ENCODE results near the gene PARVA. TPM values are rescaled to one million over a fixed set of nuclear protein-coding genes. Genes with fewer than 3 reads are reported as not detected.

Gene PARVA
- total RNA-seq, 1 donor from 2014 or later = 26.3 TPM

DNA sequence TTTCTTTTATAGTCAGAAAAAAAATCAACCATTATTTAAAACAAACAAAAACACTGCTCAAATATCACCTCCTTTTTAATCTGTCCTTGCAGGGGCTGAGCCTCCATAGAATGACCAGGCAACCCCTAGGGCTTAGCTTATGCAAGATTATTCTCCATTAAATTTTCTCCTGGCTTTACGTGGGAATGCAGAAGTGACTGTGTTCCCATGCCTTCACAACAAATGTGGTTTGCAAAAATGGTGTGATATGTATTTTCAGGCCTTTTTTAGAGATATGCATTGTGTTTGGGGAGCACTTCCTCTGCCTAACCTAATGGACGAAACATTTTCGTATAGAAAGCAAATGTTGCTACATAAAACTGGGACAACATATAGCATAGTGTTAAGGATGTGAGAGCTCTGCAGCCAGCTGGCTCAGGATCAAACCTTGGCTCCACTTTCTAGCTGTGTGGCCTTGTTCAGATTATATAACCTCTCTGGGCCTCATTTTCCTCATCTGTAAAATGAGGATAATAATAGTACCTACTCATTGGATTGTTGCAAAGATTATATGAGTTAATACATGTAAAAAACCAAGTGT lies 82.6 kb downstream of the PARVA start:
- no peak for DNase-seq

DNA sequence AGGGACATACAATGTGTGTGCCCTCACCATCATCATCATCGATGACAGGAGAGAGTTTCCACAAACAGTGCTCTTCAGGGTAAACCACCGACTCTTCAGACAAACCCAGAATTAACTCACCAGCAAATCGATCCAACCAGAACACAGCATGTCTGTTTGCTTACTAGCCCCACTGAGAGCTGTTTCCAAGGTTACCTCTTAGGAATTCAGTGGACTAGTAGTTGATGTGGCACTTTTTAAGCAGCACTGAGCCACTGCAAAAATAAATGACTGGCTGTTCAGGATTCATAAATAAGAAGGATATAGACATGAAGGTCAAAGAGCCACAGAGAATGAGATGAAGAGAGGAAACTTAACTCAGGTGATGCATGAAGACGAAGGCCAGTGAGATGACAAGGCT lies 83.1 kb downstream of the PARVA start:
- no peak for DNase-seq

DNA sequence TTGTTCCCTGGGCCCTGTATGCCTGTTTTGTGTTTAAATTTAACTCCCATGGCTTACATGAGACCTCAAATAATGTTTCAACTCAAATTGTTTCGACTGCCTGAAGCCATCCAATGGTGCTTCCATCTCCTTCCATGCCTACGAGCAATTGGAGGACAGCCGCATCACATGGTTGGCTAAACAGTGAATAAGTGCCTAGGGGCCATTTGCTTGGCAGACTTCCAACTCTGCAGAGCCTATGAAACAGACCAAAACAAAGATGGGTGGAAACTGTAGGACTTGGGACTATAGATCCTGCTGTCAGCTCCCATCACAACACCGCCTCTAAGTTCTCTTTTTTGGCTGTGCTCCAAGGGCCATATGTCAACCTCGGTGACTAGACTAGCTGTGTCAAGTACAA lies 84.1 kb downstream of the PARVA start:
- DNase-seq = peak; percentile 31

- DNase-seq = no peak
Observed at GRCh38 chr11:12464303-12464702, 86.9 kb downstream of the PARVA start.

GRCh38 chr11:12465332-12465731 lies 88.0 kb downstream of the PARVA start:
- DNase-seq = no peak

DNA sequence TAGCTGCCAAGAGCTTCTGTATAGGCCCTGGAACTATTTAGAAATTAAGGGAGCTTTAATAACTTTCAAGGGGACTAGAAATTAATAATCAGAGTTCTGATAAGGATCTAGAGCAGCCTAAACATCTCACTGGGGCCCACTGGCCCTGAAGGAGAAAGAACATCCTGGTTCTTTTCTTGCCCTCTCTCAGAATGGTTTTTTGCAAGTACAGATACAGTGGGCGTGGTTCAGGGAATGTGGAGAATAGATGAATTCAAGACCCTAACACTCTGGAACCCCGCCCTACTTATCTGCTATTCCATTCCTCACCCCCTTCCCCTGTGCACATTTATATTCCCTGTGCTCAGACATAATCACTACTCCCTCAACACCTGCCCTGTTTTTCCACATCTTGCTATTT lies 90.2 kb downstream of the PARVA start:
- no peak for DNase-seq

- DNase-seq = peak; percentile 56
Observed at GRCh38 chr11:12469451-12469850, 92.1 kb downstream of the PARVA start.

DNA sequence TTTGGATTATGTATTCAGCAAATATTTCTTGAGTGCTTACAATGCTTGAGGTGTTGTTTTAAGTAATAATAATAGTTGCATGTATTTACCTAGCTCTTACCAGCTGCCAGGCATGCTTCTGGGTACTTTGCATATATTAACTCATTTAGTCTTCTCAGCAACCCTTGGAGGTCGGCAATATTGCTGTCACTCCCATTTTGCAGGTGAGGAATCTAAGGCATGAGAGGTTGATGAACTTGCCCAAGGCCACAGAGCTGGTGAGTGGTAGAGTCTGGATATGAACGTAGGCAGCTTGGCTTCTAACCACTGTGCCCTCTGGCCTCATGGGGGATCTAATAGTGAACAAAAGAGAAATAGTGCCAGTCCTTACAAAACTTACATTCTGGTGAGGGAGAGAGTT lies 92.9 kb downstream of the PARVA start:
- DNase-seq = no peak

- no peak for DNase-seq
Observed at GRCh38 chr11:12472401-12473005, 95.1 kb downstream of the PARVA start.

- no peak for DNase-seq
Observed at GRCh38 chr11:12473381-12473780, 96.0 kb downstream of the PARVA start.

DNA sequence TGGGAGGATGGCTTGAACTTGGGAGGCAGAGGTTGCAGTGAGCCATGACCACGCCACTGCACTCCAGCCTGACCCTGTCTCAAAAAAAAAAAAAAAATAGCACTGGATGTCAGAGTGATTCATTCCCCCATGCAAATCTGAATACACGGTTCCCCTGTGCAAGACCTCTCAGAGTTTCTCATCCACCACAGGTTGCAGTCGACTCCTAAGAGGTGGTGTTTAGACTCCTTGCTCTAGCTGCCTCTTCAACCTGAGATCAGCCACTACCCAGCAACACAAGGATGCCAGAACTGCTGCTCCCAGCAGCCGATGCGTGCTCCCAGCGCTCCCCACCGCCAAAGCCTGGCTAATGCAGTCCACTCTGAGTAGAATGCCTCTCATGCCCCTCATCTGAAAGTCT lies 97.5 kb downstream of the PARVA start:
- no peak for DNase-seq

GRCh38 chr11:12478743-12479142 lies 101.4 kb downstream of the PARVA start:
- DNase-seq = peak; percentile 82

- DNase-seq = no peak
Observed at GRCh38 chr11:12480401-12480800, 103.0 kb downstream of the PARVA start.

- no peak for DNase-seq
Observed at GRCh38 chr11:12482839-12483238, 105.5 kb downstream of the PARVA start.

DNA sequence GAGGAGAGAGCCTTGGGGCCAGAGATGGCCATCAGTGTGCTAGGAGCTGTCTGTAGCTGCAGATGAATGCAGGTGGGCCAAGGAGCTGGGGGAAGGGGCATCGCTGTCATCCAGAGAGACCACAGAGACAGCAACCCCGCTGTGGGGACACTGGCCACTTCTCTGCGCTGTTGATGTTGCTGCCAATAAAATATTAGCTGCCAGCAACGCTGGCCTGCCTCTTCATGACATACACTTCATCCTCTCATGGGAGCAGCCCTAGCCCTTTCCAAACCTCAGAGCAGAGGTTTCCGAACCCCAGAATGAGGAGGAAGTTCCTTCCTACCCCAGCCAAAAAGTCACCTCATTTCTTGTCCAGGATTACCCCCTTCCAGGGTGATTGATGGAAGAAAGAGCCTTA lies 106.2 kb downstream of the PARVA start:
- DNase-seq = no peak

DNA sequence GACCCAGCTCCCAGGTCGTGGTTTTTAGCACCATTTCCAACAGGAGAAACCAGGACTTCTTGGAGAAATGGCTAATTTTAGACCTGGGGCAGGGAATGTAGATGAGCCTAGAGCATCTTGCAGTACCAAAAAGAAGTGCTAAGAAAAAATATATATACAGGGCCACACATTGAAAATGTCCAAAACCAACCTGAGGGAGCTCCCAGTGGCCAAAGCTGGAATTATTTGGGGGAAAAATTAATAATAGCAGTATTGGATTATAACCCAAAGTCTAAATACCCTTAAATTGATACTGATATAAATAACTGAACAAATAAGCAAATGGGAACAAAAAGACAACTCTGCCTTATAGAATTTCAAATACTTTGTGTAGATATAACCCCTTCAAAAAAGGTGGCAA lies 108.0 kb downstream of the PARVA start:
- no peak for DNase-seq

DNA sequence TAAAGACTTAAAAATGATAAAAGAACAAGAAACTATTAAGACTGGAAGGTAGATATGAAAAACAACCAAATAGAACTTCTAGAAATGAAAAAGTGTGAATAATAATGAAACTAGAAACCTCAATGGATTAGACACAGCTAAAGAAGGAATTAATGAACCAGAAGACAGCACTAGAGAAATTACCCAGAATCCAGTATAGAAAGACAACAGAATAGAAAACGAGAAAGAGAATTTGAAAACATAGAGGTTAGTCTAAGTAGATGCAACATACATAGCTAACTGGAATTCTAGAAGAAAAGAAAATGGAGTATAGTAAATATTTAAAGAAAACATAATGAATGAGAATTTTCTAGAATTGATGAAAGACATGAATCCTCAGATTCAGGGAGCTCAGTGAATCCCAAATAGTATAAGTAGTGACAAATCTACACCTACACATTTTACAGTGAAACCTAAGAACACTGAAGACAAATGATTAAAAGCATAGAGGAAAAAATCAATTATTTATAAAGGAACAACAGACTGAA lies 111.9 kb downstream of the PARVA start:
- no peak for DNase-seq

DNA sequence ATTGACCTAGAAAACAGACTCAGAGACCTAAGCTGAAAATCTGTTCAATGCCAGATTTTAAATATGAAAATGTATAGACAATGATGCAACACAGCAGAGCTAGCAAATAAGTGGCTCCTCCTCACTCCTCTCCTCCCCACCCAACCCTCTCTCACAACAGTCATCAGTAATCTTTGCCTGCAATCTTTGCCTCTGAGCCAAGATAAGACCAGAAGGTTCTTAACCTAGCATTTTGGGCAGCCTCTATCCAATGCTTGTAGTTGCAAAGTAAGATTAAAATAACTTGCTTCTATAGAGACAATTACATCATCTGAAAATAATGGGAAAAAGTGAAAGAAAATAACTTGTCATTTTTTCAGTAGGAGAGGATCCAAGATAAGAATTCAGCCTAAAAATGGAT lies 117.3 kb downstream of the PARVA start:
- DNase-seq = no peak

DNA sequence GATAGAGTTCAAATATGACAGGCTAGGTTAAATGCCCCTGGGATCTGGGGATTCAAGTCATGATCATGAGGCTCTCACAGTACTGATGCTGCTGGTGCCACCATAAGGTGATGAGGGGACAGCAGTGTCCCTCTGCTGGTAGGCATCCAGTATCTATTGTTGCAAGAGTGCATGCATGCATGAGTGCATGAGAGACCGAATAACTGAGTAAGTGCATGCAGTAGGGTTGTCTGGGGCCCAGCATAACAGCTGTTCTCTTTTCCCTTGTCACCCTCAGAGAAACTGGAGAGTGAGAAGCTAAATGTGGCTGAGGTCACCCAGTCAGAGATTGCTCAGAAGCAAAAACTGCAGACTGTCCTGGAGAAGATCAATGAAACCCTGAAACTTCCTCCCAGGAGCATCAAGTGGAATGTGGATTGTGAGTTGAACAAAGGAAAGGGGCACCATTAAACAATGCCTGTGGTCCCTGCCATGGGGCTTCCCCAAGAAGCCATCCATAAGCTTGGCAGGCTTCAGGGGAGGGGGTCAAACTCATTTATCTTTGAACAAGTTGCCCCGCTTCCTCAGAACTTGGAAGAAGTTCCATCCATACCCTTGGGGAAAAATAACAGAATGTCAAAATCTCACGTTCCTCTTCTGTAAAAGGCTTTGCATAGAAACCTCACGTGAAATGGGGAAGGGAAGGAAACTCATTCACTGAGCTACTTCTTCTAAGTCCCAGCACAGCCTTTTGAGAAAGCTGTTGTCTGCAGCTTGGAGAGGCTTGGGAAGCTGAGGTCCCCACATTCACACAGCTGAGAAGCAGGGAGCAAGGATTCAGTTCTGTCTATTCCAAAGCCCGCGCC lies 119.0 kb downstream of the PARVA start:
- DNase-seq = peak; percentile 42

GRCh38 chr11:12497431-12497830 lies 120.1 kb downstream of the PARVA start:
- no peak for DNase-seq

DNA sequence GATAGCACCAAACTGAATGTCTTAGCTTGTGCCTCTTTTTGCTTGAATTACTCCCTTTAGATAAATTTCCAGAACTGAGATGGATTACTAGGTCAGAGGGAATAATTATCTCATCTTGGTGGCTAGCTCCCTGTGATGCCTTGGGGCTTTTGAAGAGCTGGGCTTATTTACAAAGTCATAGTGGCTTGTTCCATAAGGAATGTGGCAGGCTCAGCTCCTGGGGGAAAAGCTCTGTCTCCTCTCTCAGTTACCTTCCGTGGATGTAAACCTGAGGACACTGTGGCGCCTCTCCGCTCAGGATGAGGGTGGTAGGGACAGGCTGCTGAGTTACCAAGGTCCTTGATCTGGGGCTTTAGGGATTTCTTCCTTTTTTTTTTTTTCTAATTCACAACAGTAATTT lies 121.7 kb downstream of the PARVA start:
- no peak for DNase-seq

GRCh38 chr11:12502046-12502445 lies 124.7 kb downstream of the PARVA start:
- no peak for DNase-seq

DNA sequence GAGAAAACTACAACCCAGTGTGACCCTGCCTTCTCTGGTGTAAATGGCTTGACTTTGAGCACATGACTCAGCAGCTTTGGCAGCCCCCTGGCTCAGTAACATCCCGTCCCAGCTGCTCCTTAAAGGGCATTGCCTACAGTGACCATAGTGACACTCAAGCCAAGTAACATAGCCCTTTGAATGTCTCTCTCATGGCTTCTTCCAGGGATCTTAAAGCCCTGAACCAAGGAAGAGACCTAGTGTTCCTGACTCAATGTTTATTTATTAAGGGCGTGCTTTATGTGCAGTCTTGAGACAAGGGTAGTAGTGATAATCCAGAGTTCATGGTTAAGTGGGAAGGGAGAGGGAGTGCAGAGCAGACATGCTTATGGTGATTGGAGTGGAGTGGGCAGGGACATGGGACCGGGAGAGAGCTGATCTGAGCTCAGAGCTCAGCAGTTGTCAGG lies 125.7 kb downstream of the PARVA start:
- DNase-seq = peak; percentile 32
